Smooth muscle cell (in vitro differentiated cells): ENCODE data around the gene C17orf75. TPM values are rescaled to one million over a fixed set of nuclear protein-coding genes. Genes with fewer than 3 reads are reported as not detected.

ENCODE experiments used
- DNase-seq: peaks from one replicate; lab custom pipeline; 2025; ENCODE audit not compliant: unreplicated experiment; lab: John Stamatoyannopoulos, UW
- H2AFZ ChIP-seq: fragments of 200-600 bp; sonication (generic); 2 replicates; pipeline ENCODE4 v1.6.0; 2016; ENCODE audit warnings: antibody characterized with exemption, low read depth, mild to moderate bottlenecking
- H3F3A ChIP-seq: fragments of 200-600 bp; sonication (generic); 2 replicates; pipeline ENCODE4 v1.6.0; 2017; ENCODE audit warnings: antibody characterized with exemption, low read depth
- H3K27ac ChIP-seq: fragments of 200-600 bp; sonication (generic); 2 replicates; pipeline ENCODE4 v1.5.1; 2016; ENCODE audit warnings: low read depth, mild to moderate bottlenecking
- H3K27me3 ChIP-seq: fragments of 200-600 bp; sonication (generic); 2 replicates; pipeline ENCODE4 v1.6.1; 2016; ENCODE audit warnings: low read depth, mild to moderate bottlenecking
- H3K36me3 ChIP-seq: fragments of 200-600 bp; sonication (generic); 2 replicates; pipeline ENCODE4 v1.5.1; 2016; ENCODE audit warnings: low read depth
- H3K4me1 ChIP-seq: fragments of 200-600 bp; sonication (generic); 2 replicates; pipeline ENCODE4 v1.5.1; 2016; ENCODE audit warnings: low read depth
- H3K4me2 ChIP-seq: fragments of 200-600 bp; sonication (generic); 2 replicates; pipeline ENCODE4 v1.6.0; 2016; ENCODE audit warnings: mild to moderate bottlenecking
- H3K4me3 ChIP-seq: fragments of 200-600 bp; sonication (generic); 2 replicates; pipeline ENCODE4 v1.5.1; 2016; ENCODE audit warnings: mild to moderate bottlenecking
- H3K79me2 ChIP-seq: fragments of 200-600 bp; sonication (generic); 2 replicates; pipeline ENCODE4 v1.6.0; 2016; ENCODE audit warnings: low read depth, mild to moderate bottlenecking
- H3K9ac ChIP-seq: fragments of 200-600 bp; sonication (generic); 2 replicates; pipeline ENCODE4 v1.6.0; 2016; ENCODE audit warnings: low read depth
- H3K9me3 ChIP-seq: fragments of 200-600 bp; sonication (generic); replicated peaks from 2 replicates; pipeline ENCODE4 v1.5.1; 2016; ENCODE audit warnings: low read depth
- H4K20me1 ChIP-seq: fragments of 200-600 bp; sonication (generic); 2 replicates; pipeline ENCODE4 v1.6.0; 2016; ENCODE audit warnings: low read depth
- WGBS: methylation state at CpG from one replicate; pipeline ENCODE4 v1.1.7; 2016; ENCODE audit warnings: low lambda C conversion rate; 5-methylcytosine and 5-hydroxymethylcytosine counted together
- microRNA counts: library from miRNA; unstranded; fragments of <30 nt; microRNA quantifications from one replicate; lab custom pipeline; 2016
- microRNA-seq: library from miRNA; unstranded; fragments of <30 nt; microRNA quantifications from one replicate; pipeline ENCODE4, GENCODE V29; 2016; ENCODE audit warnings: borderline number of aligned reads
- polyA plus RNA-seq: library from polyadenylated mRNA; unstranded; fragments of >200 nt; fragmentation: Nextera tagmentation; extraction: Ambion mirVana; gene quantifications from 2 replicates; pipeline ENCODE4 v1.2.1, GENCODE V29; 2016
- total RNA-seq: library from RNA; depleted of rRNA; stranded (reverse); fragments of >200 nt; gene quantifications from 2 replicates; pipeline ENCODE4 v1.2.3, GENCODE V29; 2014
- TF ChIP-seq, protein P1 (sequence below): fragments of 200-600 bp; sonication (generic); IDR thresholded peaks from 2 replicates; pipeline ENCODE4 v1.5.1; 2017; ENCODE audit warnings: borderline replicate concordance, mild to moderate bottlenecking, antibody characterized with exemption; ENCODE audit not compliant: insufficient read depth, poor library complexity, severe bottlenecking

The C17orf75 gene
- total and polyA plus RNA-seq, 2 experiments from 2014 or later = 10.2 to 15.2 TPM

DNA sequence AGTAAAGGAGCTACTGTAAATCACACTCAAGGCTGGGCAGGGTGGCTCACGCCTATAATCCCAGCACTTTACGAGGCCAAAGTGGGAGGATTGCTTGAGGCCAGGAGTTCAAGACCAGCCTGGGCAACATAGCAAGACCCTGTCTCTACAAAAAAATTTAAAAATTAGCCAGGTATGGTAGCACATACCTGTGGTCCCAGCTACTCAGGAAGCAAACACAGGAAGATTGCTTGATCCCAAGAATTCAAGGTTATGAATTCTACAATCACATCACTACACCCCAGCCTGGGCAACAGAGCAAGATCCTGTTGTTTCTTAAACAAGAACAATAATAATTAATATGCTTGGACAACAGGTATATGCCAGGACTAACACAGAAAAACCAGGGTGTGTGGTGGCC is 63.2 kb downstream of the C17orf75 start:
- Histone ChIP-seq H3K27me3 (peaks cover 41% of the 10 kb centered on the region), H3K9me3 (no peaks in the 10 kb centered on the region), H3K4me3 (no peak overlapping the region), H3F3A (no peaks in the 10 kb centered on the region), H3K79me2 (no peaks in the 10 kb centered on the region), H3K9ac (no peak overlapping the region), H3K4me1 (peaks cover 17% of the 10 kb centered on the region), H3K4me2 (no peak overlapping the region), H3K27ac (no peak overlapping the region), H3K36me3 (no peaks in the 10 kb centered on the region), H2AFZ (no peak overlapping the region), H4K20me1 (no peaks in the 10 kb centered on the region)
- DNase-seq = no peak
- 91% methylated on average over 2 of the region's 2 CpGs for WGBS
- TF ChIP-seq, protein P1, sequence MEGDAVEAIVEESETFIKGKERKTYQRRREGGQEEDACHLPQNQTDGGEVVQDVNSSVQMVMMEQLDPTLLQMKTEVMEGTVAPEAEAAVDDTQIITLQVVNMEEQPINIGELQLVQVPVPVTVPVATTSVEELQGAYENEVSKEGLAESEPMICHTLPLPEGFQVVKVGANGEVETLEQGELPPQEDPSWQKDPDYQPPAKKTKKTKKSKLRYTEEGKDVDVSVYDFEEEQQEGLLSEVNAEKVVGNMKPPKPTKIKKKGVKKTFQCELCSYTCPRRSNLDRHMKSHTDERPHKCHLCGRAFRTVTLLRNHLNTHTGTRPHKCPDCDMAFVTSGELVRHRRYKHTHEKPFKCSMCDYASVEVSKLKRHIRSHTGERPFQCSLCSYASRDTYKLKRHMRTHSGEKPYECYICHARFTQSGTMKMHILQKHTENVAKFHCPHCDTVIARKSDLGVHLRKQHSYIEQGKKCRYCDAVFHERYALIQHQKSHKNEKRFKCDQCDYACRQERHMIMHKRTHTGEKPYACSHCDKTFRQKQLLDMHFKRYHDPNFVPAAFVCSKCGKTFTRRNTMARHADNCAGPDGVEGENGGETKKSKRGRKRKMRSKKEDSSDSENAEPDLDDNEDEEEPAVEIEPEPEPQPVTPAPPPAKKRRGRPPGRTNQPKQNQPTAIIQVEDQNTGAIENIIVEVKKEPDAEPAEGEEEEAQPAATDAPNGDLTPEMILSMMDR = no peak

MicroRNA genes within 50 kb of the gene (microRNA counts, 767-probe panel; counts per million panel counts)
- 183 counts per million for microRNA hsa-miR-632 (lab: Ali Mortazavi, UCI)

Small RNA genes within 50 kb of the gene (microRNA-seq; reads per million reads assigned to microRNA genes)
- 3.5 reads per million for gene MIR632

Other genes starting within 250 kb of the C17orf75 start
- 28.7 and 34.1 TPM in 2 replicates for gene RHOT1, start 199.7 kb downstream of the C17orf75 start, total RNA-seq
- gene RHOT1, start 199.7 kb downstream of the C17orf75 start, polyA plus RNA-seq = 21.6 and 23.6 TPM in 2 replicates
- gene RHBDL3, start 76.3 kb downstream of the C17orf75 start, total RNA-seq = not detected in 2 replicates
- gene RHBDL3, start 76.3 kb downstream of the C17orf75 start, polyA plus RNA-seq = 0.11 TPM in 1 of 2 replicates, not detected in the other
- 158 and 196 TPM in 2 replicates for gene ZNF207, start 8.0 kb upstream of the C17orf75 start, total RNA-seq
- 84.3 and 104 TPM in 2 replicates for gene ZNF207, start 8.0 kb upstream of the C17orf75 start, polyA plus RNA-seq
- 46.9 and 70.0 TPM in 2 replicates for gene PSMD11, start 102.3 kb upstream of the C17orf75 start, total RNA-seq
- gene PSMD11, start 102.3 kb upstream of the C17orf75 start, polyA plus RNA-seq = 150 and 184 TPM in 2 replicates
- gene CDK5R1, start 144.8 kb upstream of the C17orf75 start, total RNA-seq = 2.0 and 3.1 TPM in 2 replicates
- 2.3 and 3.1 TPM in 2 replicates for gene CDK5R1, start 144.8 kb upstream of the C17orf75 start, polyA plus RNA-seq